SK-N-SH treated with all-trans-retinoic acid at 6 μM for 48 hours (cell line): ENCODE results near the gene KRT83.

Source experiments
- ATAC-seq: fragments of 200-7000 bp; cut with Tn5 transposase; 3 replicates; pipeline ENCODE4 v1.9.1; 2020; ENCODE audit warnings: mild to moderate bottlenecking, moderate library complexity
- ARNTL ChIP-seq: fragments of 450-650 bp; formaldehyde crosslinking; IDR thresholded peaks from 2 replicates; pipeline ENCODE4 v1.5.0; 2020; ENCODE audit warnings: low read depth, mild to moderate bottlenecking, moderate library complexity, borderline replicate concordance
- CREB5 ChIP-seq: fragments of 250-450 bp; sonication (Bioruptor Pico); IDR thresholded peaks from 2 replicates; pipeline ENCODE4 v1.5.1; 2020; ENCODE audit warnings: low read depth, mild to moderate bottlenecking, moderate library complexity
- CSDC2 ChIP-seq: fragments of 250-450 bp; sonication (Bioruptor Pico); IDR thresholded peaks from 2 replicates; pipeline ENCODE4 v1.5.0; 2020; ENCODE audit warnings: mild to moderate bottlenecking, moderate library complexity
- CSRNP3 ChIP-seq: fragments of 250-450 bp; sonication (Bioruptor Pico); IDR thresholded peaks from 2 replicates; pipeline ENCODE4 v1.5.1; 2021; ENCODE audit warnings: mild to moderate bottlenecking, moderate library complexity
- ESRRG ChIP-seq: fragments of 250-450 bp; sonication (Bioruptor Pico); IDR thresholded peaks from 2 replicates; pipeline ENCODE4 v1.6.1; 2021; ENCODE audit warnings: mild to moderate bottlenecking
- ISL1 ChIP-seq: fragments of 250-450 bp; sonication (Bioruptor Pico); IDR thresholded peaks from 2 replicates; pipeline ENCODE4 v2.1.2; 2022; ENCODE audit warnings: mild to moderate bottlenecking, moderate library complexity
- OSR1 ChIP-seq: fragments of 250-450 bp; sonication (Bioruptor Pico); IDR thresholded peaks from 2 replicates; pipeline ENCODE4 v1.8.0; 2022; ENCODE audit warnings: moderate library complexity, mild to moderate bottlenecking, inconsistent platforms
- POU6F1 ChIP-seq: fragments of 250-450 bp; sonication (Bioruptor Pico); IDR thresholded peaks from 2 replicates; pipeline ENCODE4 v1.8.0; 2021; ENCODE audit warnings: low read depth, mild to moderate bottlenecking, moderate library complexity, borderline replicate concordance
- PPARA ChIP-seq: fragments of 250-450 bp; sonication (Bioruptor Pico); IDR thresholded peaks from 2 replicates; pipeline ENCODE4 v1.5.0; 2020; ENCODE audit warnings: mild to moderate bottlenecking, borderline replicate concordance
- RARB ChIP-seq: fragments of 250-450 bp; sonication (Bioruptor Pico); IDR thresholded peaks from 2 replicates; pipeline ENCODE4 v1.8.0; 2021; ENCODE audit warnings: mild to moderate bottlenecking, moderate library complexity
- SNAI2 ChIP-seq: fragments of 250-450 bp; sonication (Bioruptor Pico); IDR thresholded peaks from 2 replicates; pipeline ENCODE4 v1.5.0; 2020; ENCODE audit warnings: mild to moderate bottlenecking, moderate library complexity
- TCF4 ChIP-seq: fragments of 250-450 bp; sonication (Bioruptor Pico); IDR thresholded peaks from 2 replicates; pipeline ENCODE4 v1.8.0; 2021; ENCODE audit warnings: mild to moderate bottlenecking, moderate library complexity, borderline replicate concordance
- TOX ChIP-seq: fragments of 250-450 bp; sonication (Bioruptor Pico); IDR thresholded peaks from 2 replicates; pipeline ENCODE4 v1.8.0; 2021; ENCODE audit warnings: mild to moderate bottlenecking, moderate library complexity, borderline replicate concordance
- TSHZ2 ChIP-seq: fragments of 250-450 bp; sonication (Bioruptor Pico); IDR thresholded peaks from 2 replicates; pipeline ENCODE4 v1.5.0; 2020; ENCODE audit warnings: mild to moderate bottlenecking, moderate library complexity
- ZC3H10 ChIP-seq: fragments of 250-450 bp; sonication (Bioruptor Pico); IDR thresholded peaks from 2 replicates; pipeline ENCODE4 v1.5.1; 2021; ENCODE audit warnings: mild to moderate bottlenecking, moderate library complexity
- ZFP3 ChIP-seq: fragments of 250-450 bp; sonication (Bioruptor Pico); IDR thresholded peaks from 2 replicates; pipeline ENCODE4 v1.5.0; 2020; ENCODE audit warnings: mild to moderate bottlenecking, moderate library complexity
- ZFP30 ChIP-seq: fragments of 450-650 bp; formaldehyde crosslinking; IDR thresholded peaks from 2 replicates; pipeline ENCODE4 v1.5.0; 2022; ENCODE audit warnings: mild to moderate bottlenecking, moderate library complexity
- ZNF565 ChIP-seq: fragments of 450-650 bp; formaldehyde crosslinking; conservative IDR thresholded peaks from 2 replicates; pipeline ENCODE4 v1.5.0; 2020; ENCODE audit warnings: low read depth, mild to moderate bottlenecking, moderate library complexity
- ZNF70 ChIP-seq: fragments of 450-650 bp; formaldehyde crosslinking; IDR thresholded peaks from 2 replicates; pipeline ENCODE4 v1.5.0; 2020; ENCODE audit warnings: mild to moderate bottlenecking, moderate library complexity
- ZNF8 ChIP-seq: fragments of 450-650 bp; formaldehyde crosslinking; IDR thresholded peaks from 2 replicates; pipeline ENCODE4 v1.5.0; 2020; ENCODE audit warnings: mild to moderate bottlenecking, moderate library complexity

Gene KRT83

GRCh38 chr12:52320784-52321400 lies at the start of gene KRT83:
KRT83 (minus strand) TSS chr12:52321398; CDS start chr12:52321335, 63 bp downstream.
- no peak for TF ChIP-seq PPARA
- no peak for TF ChIP-seq CSDC2 (CRISPR knock-in tag)
- no peak for TF ChIP-seq ESRRG (CRISPR knock-in tag)
- TF ChIP-seq ARNTL (CRISPR knock-in tag): no peak
- TF ChIP-seq TSHZ2: no peak
- TF ChIP-seq SNAI2 (CRISPR knock-in tag): no peak
- TF ChIP-seq ZFP30 (CRISPR knock-in tag): no peak
- TF ChIP-seq POU6F1 (CRISPR knock-in tag): no peak
- TF ChIP-seq CSRNP3 (CRISPR knock-in tag): no peak
- TF ChIP-seq ZNF8: no peak
- no peak for TF ChIP-seq CREB5 (CRISPR knock-in tag)
- TF ChIP-seq TCF4 (CRISPR knock-in tag): no peak
- no peak for TF ChIP-seq ZNF565
- TF ChIP-seq ZC3H10: no peak
- TF ChIP-seq ZNF70 (CRISPR knock-in tag): no peak
- no peak for ATAC-seq

- TF ChIP-seq ISL1 (CRISPR knock-in tag): no peak
- no peak for TF ChIP-seq TCF4 (CRISPR knock-in tag)
- TF ChIP-seq RARB: no peak
- TF ChIP-seq ZFP30 (CRISPR knock-in tag): no peak
- TF ChIP-seq TSHZ2: no peak
- TF ChIP-seq CREB5 (CRISPR knock-in tag): no peak
- TF ChIP-seq ZC3H10: no peak
- no peak for TF ChIP-seq OSR1
- no peak for TF ChIP-seq ZNF70 (CRISPR knock-in tag)
- TF ChIP-seq ZFP3 (CRISPR knock-in tag): no peak
- TF ChIP-seq ZNF8: no peak
- TF ChIP-seq SNAI2 (CRISPR knock-in tag): no peak
- TF ChIP-seq TOX: no peak
- no peak for TF ChIP-seq ZNF565
- no peak for TF ChIP-seq PPARA
- no peak for TF ChIP-seq ARNTL (CRISPR knock-in tag)
- ATAC-seq: no peak
Observed at GRCh38 chr12:52369809-52370208, 48.6 kb upstream of the KRT83 start.
